Liver (tissue), 9 donors: Measurements from ENCODE around the gene SLC8A1. TPM values are rescaled to one million over a fixed set of nuclear protein-coding genes. Genes with fewer than 3 reads are reported as not detected.

Experiments used
- DNase-seq: peaks from one replicate; pipeline ENCODE4 v3.0.0-alpha.2; 2017; ENCODE audit warnings: low spot score
- H3K27ac ChIP-seq, 2 donors: one replicate each; pipeline ENCODE4 v1.7.0; 2013; ENCODE audit warnings: inconsistent platforms in 2 of 2, low read length in 2 of 2, control low read depth in 1 of 2, low read depth in 1 of 2, mild to moderate bottlenecking in 1 of 2
- H3K27me3 ChIP-seq, 4 donors: one replicate each; pipeline versions ENCODE4 v1.6.1 to v1.7.0; 2013; ENCODE audit warnings: low read length in 3 of 4, inconsistent platforms in 1 of 4, mild to moderate bottlenecking in 1 of 4, moderate library complexity in 1 of 4; ENCODE audit not compliant: control insufficient read depth in 4 of 4, insufficient read depth in 4 of 4
- H3K36me3 ChIP-seq, 4 donors: one replicate each; pipeline versions ENCODE4 v1.6.1 to v1.7.0; 2013; ENCODE audit warnings: low read length in 3 of 4, mild to moderate bottlenecking in 3 of 4, low read depth in 1 of 4, moderate library complexity in 1 of 4; ENCODE audit not compliant: control insufficient read depth in 4 of 4, insufficient read depth in 3 of 4
- H3K4me1 ChIP-seq, 4 donors: one replicate each; pipeline versions ENCODE4 v1.6.1 to v1.7.0; 2013; ENCODE audit warnings: low read length in 3 of 4, mild to moderate bottlenecking in 3 of 4, moderate library complexity in 1 of 4; ENCODE audit not compliant: control insufficient read depth in 4 of 4, insufficient read depth in 4 of 4
- H3K4me3 ChIP-seq, 3 donors: one replicate each; pipeline versions ENCODE4 v1.6.1 to v1.7.0; 2013; ENCODE audit warnings: low read length in 3 of 3, control low read depth in 1 of 3, low read depth in 1 of 3, mild to moderate bottlenecking in 1 of 3
- H3K9ac ChIP-seq, 2 donors: one replicate each; pipeline ENCODE4 v1.7.0; 2013; ENCODE audit warnings: low read length in 2 of 2, mild to moderate bottlenecking in 2 of 2, moderate library complexity in 2 of 2, control low read depth in 1 of 2, low read depth in 1 of 2
- H3K9me3 ChIP-seq, 4 donors: one replicate each; pipeline versions ENCODE4 v1.6.1 to v1.7.0; 2013; ENCODE audit warnings: low read length in 3 of 4; ENCODE audit not compliant: control insufficient read depth in 4 of 4
- ATF3 ChIP-seq: IDR thresholded peaks from 2 replicates; pipeline ENCODE4 v1.6.1; 2016; ENCODE audit warnings: antibody characterized with exemption
- CTCF ChIP-seq: fragments of 150-350 bp; IDR thresholded peaks from 2 replicates; pipeline ENCODE4 v1.5.1; 2017; ENCODE audit warnings: improper control_type of control experiment, low read depth, low read length; ENCODE audit not compliant: missing input control
- FOXA1 ChIP-seq: IDR thresholded peaks from 2 replicates; pipeline ENCODE4 v1.6.1; 2016; ENCODE audit warnings: antibody characterized with exemption
- FOXA2 ChIP-seq: IDR thresholded peaks from 2 replicates; pipeline ENCODE4 v1.6.1; 2016; ENCODE audit warnings: antibody characterized with exemption
- GABPA ChIP-seq, 2 donors: IDR thresholded peaks in 1 of 2; conservative IDR thresholded peaks in 1 of 2; 2 replicates each; pipeline ENCODE4 v1.6.1; 2016; ENCODE audit warnings: antibody characterized with exemption in 2 of 2, mild to moderate bottlenecking in 1 of 2, moderate library complexity in 1 of 2
- HNF4A ChIP-seq, 2 donors: conservative IDR thresholded peaks; 2 replicates each; pipeline ENCODE4 v1.6.1; 2016; ENCODE audit warnings: antibody characterized with exemption in 2 of 2, mild to moderate bottlenecking in 2 of 2
- HNF4G ChIP-seq: IDR thresholded peaks from 2 replicates; pipeline ENCODE4 v1.6.1; 2016; ENCODE audit warnings: antibody characterized with exemption
- JUND ChIP-seq, 2 donors: IDR thresholded peaks; 2 replicates each; pipeline ENCODE4 v1.6.1; 2016; ENCODE audit warnings: antibody characterized with exemption in 2 of 2
- MAX ChIP-seq: IDR thresholded peaks from 2 replicates; pipeline ENCODE4 v1.6.1; 2016; ENCODE audit warnings: antibody characterized with exemption
- RAD21 ChIP-seq, 2 donors: IDR thresholded peaks; 2 replicates each; pipeline ENCODE4 v1.6.1; 2016; ENCODE audit warnings: antibody characterized with exemption in 2 of 2, mild to moderate bottlenecking in 2 of 2
- REST ChIP-seq: IDR thresholded peaks from 2 replicates; pipeline ENCODE4 v1.6.1; 2016; ENCODE audit warnings: antibody characterized with exemption, mild to moderate bottlenecking
- RXRA ChIP-seq, 2 donors: IDR thresholded peaks; 2 replicates each; pipeline ENCODE4 v1.6.1; 2017 to 2018; ENCODE audit warnings: antibody characterized with exemption in 2 of 2, mild to moderate bottlenecking in 1 of 2
- SP1 ChIP-seq: IDR thresholded peaks from 2 replicates; pipeline ENCODE4 v1.6.1; 2018; ENCODE audit warnings: antibody characterized with exemption, mild to moderate bottlenecking
- YY1 ChIP-seq: IDR thresholded peaks from 2 replicates; pipeline ENCODE4 v1.6.1; 2016; ENCODE audit warnings: antibody characterized with exemption, mild to moderate bottlenecking
- ZBTB33 ChIP-seq: IDR thresholded peaks from 2 replicates; pipeline ENCODE4 v1.6.1; 2016; ENCODE audit warnings: antibody characterized with exemption
- WGBS: extraction: QIAGEN DNeasy Blood & Tissue Kit; methylation state at CpG from one replicate; pipeline ENCODE4 v1.1.7; 2013; 5-methylcytosine and 5-hydroxymethylcytosine counted together
- polyA plus RNA-seq, 2 donors: library from polyadenylated mRNA; stranded (reverse) in 1 of 2; unstranded in 1 of 2; fragments of 200-250 nt in 1 of 2; fragments of >200 nt in 1 of 2; fragmentation: Nextera tagmentation in 1 of 2; extraction: Ambion mirVana in 1 of 2; gene quantifications; one replicate each; pipeline versions ENCODE4 v1.2.1 to v1.2.3, GENCODE V29; 2013 to 2015
- total RNA-seq, 2 donors: library from RNA; depleted of rRNA; stranded (reverse); fragments of >200 nt; gene quantifications; one replicate each; pipeline ENCODE4 v1.2.3, GENCODE V29; 2014
- donor health status: healthy.
- donor health status: healthy.
- donor health status: healthy.
- donor health status: healthy.
- donor health status: healthy.

The SLC8A1 gene
- total and polyA plus RNA-seq, 4 donors, result 1.2 to 18.5 (median 8.2) TPM

- Histone ChIP-seq H3K36me3 (no peaks in the 10 kb centered on the region), H3K27me3 (peaks cover 0 to 3% (median 0%) of the 10 kb centered on the region in 4 donors), H3K4me1 (no peaks in the 10 kb centered on the region), H3K9ac (no peak overlapping the region), H3K4me3 (no peak overlapping the region), H3K9me3 (no peaks in the 10 kb centered on the region), H3K27ac (no peak overlapping the region)
- DNase-seq, result no peak
- WGBS, result 76% methylated on average over 3 of the region's 3 CpGs
- no peak for TF ChIP-seq REST
- TF ChIP-seq ATF3, result no peak
- no peak for TF ChIP-seq MAX
Measured at GRCh38 chr2:40126006-40126405, 325.9 kb downstream of the SLC8A1 start.

GRCh38 chr2:40123746-40124145 is 328.1 kb downstream of the SLC8A1 start:
- H3K4me1 ChIP-seq, result no peaks in the 10 kb centered on the region
- peaks cover 0 to 3% (median 0%) of the 10 kb centered on the region in 4 donors for H3K27me3 ChIP-seq
- H3K9ac ChIP-seq, result no peak overlapping the region
- no peaks in the 10 kb centered on the region for H3K9me3 ChIP-seq
- 72% methylated on average over 3 of the region's 3 CpGs for WGBS
- no peak overlapping the region for H3K27ac ChIP-seq
- H3K36me3 ChIP-seq, result no peaks in the 10 kb centered on the region
- no peak overlapping the region for H3K4me3 ChIP-seq
- DNase-seq, result no peak
- TF ChIP-seq YY1, result no peak
- no peak for TF ChIP-seq ATF3
- no peak for TF ChIP-seq FOXA1
- TF ChIP-seq JUND (IDR thresholded peaks at IDR 0.05), result no peak
- no peak for TF ChIP-seq RAD21 (IDR thresholded peaks at IDR 0.05)
- TF ChIP-seq MAX, result no peak
- TF ChIP-seq SP1, result no peak
- TF ChIP-seq REST, result no peak
- TF ChIP-seq GABPA (IDR thresholded peaks at IDR 0.05 in 1 of 2, conservative IDR thresholded peaks at IDR 0.05 in 1 of 2), result no peak
- TF ChIP-seq FOXA2, result no peak
- TF ChIP-seq ZBTB33, result no peak
- TF ChIP-seq CTCF, result no peak
- no peak for TF ChIP-seq HNF4G
- TF ChIP-seq RXRA (IDR thresholded peaks at IDR 0.05), result no peak
- no peak for TF ChIP-seq HNF4A (conservative IDR thresholded peaks at IDR 0.05)
